GM10266 (cell line): ENCODE measurements around the gene NEK2.
A peak's percentile ranks its signal among the peaks of the same experiment; 100 is the strongest.

Experiments used
- DNase-seq: peaks from one replicate; pipeline ENCODE4 v3.0.0; 2012; ENCODE audit errors: extremely low spot score
- TF ChIP-seq, protein P1 (sequence below): IDR thresholded peaks from 2 replicates; pipeline ENCODE4 v1.5.1; 2012; ENCODE audit warnings: mild to moderate bottlenecking, low read depth; ENCODE audit not compliant: control insufficient read depth, insufficient read depth; ENCODE audit errors: missing control alignments

Gene NEK2

DNA sequence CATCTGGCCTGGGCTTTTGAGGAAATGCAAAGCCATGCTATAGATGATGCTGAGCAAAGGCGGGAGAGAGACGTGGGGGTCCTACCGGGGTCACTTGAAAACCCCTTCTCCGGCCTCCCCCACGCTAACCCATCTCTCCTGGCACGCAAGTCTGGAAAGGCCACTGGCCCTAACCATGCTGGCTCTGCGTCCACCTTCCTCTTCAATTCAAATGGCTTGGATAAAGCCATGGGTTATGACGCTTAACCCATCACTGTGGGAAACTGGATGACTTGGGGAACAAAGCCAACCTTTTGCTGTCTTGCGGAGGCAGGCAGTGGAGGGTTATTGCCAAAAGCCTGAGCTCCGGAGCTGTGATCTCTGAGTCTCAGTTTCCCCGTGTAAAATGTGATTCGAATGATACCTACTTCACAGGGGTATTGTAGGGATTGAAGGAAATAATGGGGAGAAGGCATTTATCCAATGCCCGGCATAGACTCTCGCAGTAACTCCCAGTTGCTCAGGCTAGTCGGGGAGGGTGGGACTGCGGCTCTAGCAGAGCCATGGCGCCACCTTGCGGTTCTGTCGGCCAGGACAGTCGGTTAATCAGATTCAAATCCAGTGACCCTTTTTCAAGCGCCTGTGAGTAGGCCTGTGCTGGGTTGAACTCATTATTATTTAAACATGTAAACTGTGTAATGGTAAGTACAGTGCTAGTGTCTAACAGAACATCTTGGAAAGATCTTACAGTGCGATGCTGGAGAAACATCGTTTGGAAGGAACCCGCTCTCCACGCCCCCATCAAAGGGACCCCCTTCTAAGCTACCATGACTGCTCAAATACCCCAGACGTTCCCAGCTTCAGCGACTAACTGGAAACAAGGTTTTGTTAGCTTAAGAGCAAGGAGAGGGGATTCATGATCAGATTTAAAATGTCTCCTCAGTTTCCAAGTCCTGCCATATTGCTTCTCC is 20.3 kb downstream of the NEK2 start:
- DNase-seq: peak; percentile 76
- TF ChIP-seq, protein P1, sequence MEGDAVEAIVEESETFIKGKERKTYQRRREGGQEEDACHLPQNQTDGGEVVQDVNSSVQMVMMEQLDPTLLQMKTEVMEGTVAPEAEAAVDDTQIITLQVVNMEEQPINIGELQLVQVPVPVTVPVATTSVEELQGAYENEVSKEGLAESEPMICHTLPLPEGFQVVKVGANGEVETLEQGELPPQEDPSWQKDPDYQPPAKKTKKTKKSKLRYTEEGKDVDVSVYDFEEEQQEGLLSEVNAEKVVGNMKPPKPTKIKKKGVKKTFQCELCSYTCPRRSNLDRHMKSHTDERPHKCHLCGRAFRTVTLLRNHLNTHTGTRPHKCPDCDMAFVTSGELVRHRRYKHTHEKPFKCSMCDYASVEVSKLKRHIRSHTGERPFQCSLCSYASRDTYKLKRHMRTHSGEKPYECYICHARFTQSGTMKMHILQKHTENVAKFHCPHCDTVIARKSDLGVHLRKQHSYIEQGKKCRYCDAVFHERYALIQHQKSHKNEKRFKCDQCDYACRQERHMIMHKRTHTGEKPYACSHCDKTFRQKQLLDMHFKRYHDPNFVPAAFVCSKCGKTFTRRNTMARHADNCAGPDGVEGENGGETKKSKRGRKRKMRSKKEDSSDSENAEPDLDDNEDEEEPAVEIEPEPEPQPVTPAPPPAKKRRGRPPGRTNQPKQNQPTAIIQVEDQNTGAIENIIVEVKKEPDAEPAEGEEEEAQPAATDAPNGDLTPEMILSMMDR: peak; percentile 90

- DNase-seq: no peak
- TF ChIP-seq, protein P1: no peak
These were observed 21.4 kb downstream of the NEK2 start for GRCh38 chr1:211653959-211654496.

- TF ChIP-seq, protein P1: no peak
- no peak for DNase-seq
These were observed 22.1 kb downstream of the NEK2 start for GRCh38 chr1:211653293-211653692.

DNA sequence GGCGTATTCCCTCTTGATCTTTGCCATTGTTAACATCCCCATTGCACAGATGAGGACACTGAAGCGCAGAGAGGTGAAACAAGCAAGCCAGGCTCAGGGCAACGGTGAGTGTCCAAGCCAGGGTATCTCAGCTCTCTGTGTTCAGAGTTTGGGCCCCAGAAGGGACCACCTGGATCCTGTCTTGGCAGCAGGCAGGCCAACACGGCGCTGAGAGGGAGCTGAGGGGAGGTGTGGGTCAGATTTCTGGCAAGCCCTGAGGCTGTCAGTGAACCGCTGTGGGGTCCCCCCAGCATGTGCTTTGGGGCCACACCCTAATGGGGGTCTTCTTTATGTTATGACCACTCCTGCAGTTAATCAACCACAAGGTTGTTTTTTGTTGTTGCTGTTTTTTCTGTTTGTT is 23.1 kb downstream of the NEK2 start:
- TF ChIP-seq, protein P1: no peak
- DNase-seq: no peak

DNA sequence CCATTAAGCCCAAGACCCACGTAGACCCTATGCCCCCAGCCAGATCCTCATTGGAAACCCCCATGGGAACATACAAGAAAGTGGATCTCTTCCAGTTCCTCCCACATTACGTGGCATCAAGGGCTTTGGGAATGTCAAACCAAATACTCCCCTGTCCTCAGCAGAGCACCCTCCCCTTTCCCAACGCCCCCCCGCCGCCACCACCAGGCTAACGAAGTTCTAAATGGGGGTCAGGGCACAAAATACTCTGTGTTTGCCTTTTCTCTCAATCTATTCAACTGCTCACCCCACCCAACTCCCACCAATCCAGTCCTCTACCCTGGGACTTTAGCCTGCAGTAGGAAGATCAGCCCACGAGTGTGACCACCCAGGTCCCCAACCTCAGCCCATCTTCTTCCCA is 24.5 kb downstream of the NEK2 start:
- DNase-seq: no peak
- TF ChIP-seq, protein P1: no peak

GRCh38 chr1:211648980-211649934 is 26.2 kb downstream of the NEK2 start:
- DNase-seq: no peak

More at GRCh38 chr1:211648980-211649934, 26.2 kb downstream of the NEK2 start:
- TF ChIP-seq, protein P1: no peak
